GM21381 (cell line): ENCODE data around the gene KLHDC10.
A peak's percentile ranks its signal among the peaks of the same experiment; 100 is the strongest.
"Not testable (repeated sequence)": the region's sequence is repeated elsewhere in the genome, so short reads cannot be mapped to it uniquely, and the experiment has no call there.

Experiments
- ATAC-seq: cut with Tn5 transposase; IDR thresholded peaks from one replicate; pipeline ENCODE4 v1.9.1; 2021; ENCODE audit warnings: mild to moderate bottlenecking, moderate library complexity; ENCODE audit not compliant: unreplicated experiment

Gene KLHDC10

DNA sequence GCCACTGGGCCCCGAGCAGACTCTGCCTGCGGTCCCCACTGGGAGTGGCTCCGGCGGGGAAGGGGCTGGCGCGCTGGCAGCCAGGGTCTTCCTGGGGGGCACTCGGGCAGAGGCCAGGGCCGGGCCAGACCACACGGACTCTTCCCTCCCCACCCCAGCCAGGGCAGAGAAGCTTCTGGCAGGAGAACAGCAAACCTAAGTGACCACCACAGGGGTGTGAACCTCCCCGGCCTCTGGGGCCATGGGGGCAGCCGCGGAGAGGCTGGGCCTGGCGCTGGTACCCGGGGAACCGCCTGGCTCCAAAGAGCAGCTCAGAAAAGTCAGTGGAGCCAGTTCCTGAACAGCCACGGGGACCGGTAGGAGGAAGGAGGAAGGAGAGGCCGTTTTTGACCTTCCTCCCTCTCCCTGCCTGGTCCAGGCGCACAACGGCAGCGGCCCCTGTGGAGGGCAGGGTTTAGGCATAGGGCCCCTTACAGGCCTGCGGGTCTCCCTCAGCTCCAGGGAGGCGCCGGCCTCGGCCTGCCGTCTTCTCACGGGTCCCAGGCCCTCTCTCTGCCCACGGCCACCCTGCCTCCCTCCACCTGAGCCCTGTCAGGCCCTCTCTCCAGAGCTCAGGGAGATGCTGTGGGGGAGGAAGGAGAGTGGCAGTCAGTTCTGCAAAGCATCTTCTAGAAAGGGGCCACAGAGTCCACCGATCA lies 83.0 kb downstream of the KLHDC10 start:
- no peak for ATAC-seq

DNA sequence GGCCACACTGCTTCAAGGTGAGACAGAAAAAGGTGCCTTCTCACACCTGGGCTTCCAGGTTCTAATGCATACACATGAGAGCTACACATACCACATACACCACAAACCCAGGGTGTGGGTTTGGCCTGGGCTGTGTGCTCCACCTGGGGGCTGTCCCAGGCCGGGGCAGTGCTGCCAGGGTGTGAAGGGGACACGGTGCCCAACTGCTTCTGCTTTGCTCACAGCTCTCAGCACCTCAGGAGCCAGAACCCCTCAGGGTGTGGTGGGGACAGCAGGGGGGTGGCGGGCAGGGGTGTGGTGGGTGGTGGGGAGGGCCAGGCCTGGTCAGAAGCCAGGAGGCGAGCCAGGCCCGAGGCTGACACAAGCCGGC lies 83.8 kb downstream of the KLHDC10 start:
- no peak for ATAC-seq

DNA sequence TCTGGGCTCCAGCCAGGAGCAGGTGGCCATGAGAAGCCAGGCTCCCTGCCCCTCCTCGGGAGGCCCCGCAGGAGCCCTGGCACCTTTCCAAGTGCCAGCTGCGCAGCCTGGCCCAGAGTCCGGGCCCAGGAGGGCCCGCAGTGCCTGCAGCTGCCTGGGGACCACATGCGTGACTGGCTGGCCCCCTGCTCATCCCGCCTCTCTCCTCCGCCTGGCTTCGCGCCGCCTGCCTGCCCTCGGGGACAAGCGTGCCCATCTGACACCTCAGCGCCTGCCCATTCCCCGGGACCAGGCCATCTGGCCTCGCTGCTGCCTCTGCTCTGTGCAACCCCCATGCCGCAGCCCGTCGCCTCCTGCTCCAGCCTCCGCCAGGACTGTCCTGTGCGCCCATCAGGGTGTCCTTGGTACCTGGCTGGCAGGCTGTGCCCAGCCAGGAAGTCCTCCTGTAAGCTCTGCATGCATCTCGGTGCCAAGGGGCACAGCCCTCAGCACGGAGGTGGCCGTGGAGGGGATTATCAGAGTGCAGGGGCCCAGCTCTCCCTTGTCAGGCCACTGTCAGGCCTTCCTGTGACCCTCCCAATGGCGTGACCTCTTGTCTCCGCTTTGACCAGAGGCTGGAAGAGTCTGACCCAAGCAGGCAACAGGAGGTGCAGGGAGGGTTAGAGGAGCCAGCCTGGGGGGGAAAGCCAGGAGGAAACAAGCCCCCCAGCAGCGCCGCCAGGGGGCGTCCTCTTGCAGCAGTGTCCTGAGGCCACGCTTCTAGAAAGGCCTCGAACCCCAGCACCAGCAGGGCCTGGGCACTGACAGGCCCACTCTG lies 84.4 kb downstream of the KLHDC10 start:
- ATAC-seq: no peak

DNA sequence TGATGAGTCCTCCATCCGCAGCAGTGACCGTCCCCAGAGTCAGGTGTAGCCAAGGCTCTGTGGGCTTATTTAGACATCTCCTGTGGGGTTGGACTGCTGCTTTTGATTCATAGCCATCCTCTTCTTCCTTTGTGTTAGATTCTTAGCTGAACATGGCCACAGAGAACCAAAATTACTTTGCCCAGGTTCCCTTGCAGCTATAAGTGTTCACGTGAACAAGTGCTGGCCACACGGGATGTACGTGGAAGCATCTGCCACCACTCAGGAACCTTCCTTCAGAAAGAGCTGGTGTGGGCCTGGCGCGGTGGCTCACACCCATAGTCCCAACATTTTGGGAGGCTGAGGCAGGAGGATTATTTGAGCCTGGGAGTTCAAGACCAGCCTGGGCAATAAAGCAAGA lies 85.8 kb downstream of the KLHDC10 start:
- no peak for ATAC-seq

DNA sequence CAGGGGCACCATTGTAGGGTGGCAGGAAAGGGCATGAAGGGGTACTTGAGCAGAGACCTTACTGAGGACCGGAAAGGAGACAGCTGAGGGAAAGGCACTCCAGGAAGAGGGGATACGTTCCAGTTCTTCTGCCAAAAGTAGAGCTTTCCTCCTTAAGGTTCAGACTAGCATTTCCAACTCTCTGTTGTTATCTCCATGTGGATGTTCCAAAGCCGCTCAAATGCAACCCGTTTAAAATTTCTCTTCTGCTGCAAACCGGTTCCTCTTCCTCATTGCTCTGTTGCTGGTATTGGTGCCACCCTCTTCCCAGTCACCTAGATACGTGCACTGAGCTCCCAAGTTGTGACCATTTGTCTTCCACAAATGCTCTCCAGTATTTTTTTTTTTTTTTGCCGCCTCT lies 87.4 kb downstream of the KLHDC10 start:
- no peak for ATAC-seq

DNA sequence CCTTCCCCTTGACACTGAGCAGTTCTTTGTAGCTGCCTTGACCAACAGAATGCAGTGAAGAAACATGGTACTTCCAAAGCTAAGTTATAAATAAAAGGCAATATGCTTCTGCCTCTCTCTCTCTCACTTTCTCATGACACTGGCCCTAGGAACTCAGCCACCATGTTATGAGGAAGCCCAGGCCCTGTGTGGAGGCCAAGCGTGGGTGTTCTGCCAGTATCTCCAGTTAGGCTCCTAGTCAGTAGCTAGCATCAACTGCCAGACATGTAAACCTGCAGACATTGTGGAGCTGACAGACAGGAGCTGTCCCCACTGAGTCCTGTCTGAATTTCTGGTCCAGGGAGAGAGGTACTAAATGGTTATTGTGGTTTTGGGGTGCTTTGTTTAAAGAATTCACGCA lies 89.7 kb downstream of the KLHDC10 start:
- no peak for ATAC-seq

DNA sequence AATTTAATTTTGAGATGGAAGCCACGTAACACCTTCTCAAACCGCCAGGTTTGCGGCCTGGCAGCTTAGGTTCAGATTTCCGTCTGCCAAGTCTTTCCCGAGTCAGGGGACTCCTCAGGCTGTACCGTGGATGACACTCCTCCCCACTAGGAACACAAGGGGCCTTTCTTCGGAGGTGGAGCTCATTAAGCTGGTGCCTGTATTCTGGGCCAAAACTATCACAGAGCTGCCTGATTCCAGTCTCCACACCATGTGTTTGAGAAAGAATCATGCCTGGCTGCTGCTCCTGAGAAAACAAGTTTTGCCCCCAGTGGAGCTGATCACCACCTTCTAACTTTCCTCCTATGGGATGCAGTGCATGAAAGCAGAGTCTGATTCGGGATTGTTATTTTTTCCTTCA lies 90.1 kb downstream of the KLHDC10 start:
- ATAC-seq: no peak

DNA sequence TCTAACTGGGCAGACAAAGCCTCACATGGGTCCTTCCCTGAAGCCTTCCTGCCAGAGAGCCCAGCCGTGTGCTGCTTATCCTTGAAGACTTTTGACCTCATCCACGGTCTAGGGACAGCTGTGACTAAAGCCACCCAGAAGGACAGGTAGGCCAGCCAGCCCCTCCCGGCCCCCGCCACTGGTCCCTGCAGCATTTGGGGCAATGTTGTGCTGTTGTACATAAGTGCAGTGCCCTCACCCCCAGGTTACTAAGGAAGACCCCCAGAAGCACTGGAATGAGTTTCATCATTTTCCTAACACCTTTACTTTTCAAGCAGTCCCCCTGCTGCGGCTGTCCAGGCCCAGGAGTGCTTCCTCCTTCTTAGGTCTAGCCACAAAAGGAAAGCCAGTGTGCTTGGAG lies 91.9 kb downstream of the KLHDC10 start:
- no peak for ATAC-seq

DNA sequence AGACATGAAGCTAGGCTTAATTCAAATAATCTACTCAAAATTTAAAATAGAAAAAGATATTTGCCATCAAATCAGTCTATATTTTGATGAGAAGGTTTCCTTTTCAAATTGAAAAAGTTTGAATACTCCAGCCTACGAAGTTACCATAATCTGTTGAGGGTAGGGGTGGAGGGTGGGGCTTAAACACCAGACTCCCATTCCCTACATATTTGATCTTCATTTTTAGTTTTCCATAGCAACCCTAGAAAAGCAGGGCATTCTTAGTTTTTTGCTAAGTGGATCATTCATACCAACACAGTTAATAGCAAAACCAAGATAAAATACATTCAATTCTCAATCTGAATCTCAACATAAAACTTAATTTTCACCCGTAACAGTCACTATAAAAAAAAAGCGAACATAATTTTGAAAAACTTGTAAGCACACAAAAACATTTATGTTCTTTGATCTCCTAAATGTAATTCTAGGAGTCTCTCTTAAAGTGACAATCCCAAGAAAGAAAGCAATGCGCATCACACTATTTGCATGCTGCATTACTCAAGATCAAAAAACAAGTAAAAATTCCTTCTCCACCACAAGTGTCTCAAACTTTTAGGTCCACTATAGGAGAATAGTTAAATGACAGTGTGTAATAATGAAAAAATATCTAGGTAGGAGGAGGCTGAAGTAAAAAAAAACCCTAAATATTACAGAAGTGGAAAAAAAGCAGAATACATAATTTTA lies 104.1 kb downstream of the KLHDC10 start:
- no peak for ATAC-seq

DNA sequence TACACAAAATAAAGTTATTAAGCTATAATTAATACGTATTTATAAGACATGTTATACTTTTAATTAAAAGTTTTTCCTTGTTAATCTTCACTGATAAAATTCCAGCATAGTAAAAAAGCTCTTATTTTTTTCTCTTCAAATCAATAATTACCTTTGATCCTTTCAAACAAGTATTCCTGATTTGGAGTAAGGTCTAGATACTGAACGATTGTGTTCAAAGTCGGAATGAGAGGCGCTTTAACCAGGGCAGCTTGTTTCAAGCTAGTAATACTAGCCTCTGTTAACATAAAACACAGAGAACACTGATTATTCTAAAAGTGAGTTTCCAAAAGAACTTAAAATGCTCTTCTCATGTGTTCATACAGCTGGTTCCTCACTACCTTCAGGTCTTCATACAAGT lies 107.9 kb downstream of the KLHDC10 start:
- ATAC-seq: no peak

DNA sequence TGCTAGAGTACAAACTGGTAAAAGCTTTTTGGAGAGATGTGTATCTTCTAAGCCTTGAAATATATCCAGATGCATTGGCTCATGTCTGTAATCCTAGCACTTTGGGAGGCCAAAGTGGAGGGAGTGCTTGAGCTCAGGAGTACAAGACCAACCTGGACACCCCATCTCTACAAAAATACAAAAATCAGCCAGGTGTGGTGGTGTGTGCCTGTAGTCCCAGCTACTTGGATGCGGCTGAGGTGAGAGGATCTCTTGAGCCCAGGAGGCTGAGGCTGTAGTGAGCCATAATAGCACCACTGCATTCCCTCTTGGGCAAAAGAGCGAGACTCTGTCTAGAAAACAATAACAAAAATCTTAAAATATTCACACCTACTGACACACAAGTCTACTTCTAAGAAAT lies 109.3 kb downstream of the KLHDC10 start:
- no peak for ATAC-seq

DNA sequence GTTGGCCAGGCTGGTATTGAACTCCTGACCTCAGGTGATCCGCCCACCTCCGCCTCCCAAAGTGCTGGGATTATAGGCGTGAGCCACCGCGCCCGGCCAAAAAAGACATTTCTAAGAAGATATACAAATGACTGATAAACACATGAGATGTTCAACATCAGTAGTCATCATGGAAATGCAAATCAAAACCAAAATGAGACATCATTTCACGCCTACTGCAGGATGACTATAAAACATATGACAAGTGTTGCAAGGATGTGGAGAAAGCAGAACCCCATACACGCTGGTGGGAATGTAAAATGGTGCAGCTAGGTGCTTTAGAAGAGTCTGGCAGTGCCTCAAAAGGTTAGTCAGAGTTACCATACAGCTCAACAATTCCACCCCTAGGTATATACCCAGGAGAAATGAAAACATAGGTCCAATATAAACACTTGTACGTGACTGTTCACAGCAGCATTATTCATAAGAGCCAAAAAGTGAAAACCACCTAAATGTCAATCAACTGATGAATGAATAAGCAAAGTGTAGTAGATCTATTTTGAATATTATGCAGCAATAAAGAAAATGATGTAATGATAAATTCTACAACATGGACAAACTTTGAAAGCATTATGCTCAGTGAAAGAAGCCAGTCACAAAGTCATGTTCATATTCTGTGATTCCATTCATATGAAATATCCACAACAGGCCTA lies 110.4 kb downstream of the KLHDC10 start:
- ATAC-seq: no peak

DNA sequence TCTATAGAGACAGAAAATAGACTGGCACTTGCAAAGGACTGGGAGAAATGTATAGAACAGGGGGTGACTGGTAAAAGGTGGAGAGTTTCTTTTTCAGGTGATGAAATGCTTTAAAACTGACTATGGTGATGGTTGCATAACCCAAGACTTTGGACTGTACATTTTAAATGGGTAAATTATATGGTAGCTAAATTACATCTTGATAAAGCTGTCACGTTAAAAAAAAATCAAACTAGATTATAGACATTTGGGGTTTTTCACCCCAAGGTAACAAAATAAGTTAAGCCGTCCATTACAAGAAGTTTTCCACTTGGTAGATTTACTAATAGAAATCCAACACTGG lies 110.9 kb downstream of the KLHDC10 start:
- ATAC-seq: no peak

DNA sequence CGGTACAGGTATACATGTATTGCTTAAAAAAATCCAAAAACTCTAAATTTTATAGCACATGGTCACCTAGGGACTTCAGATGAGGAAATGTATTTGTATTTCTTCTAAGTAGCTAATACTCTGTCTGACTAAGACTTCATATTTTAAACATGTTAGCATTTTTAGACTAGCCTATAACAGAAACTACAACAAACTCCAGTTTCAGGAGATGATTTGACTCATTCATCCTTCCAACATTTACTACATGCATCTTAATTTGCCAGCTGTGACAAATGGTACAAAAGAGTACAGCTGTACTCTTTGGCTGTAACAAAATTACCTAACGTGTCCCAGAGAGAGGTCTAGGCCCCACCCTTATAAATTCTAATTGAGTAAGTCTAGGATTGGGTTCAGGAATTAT lies 112.7 kb downstream of the KLHDC10 start:
- peak; percentile 59 for ATAC-seq

DNA sequence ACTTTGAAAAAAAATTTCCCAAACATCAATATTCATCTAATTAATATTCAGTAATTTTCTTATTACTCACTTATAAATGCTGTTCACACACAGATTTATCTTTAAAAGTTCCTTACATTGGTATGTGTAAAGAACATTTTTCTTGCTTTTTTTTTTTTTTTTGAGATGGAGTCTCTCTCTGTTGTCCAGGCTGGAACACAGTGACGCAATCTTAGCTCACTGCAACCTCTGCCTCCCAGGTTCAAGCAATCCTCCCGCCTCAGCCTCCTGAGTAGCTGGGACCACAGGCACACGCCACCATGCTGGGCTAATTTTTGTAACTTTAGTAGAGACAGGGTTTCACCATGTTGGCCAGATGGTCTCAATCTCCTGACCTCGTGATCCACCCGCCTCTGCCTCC lies 114.0 kb downstream of the KLHDC10 start:
- not testable (repeated sequence) for ATAC-seq
